PC-3 (cell line): Measurements from ENCODE around the gene LRRC3. TPM values are rescaled to one million over a fixed set of nuclear protein-coding genes. Genes with fewer than 3 reads are reported as not detected.

Experiments used
- ATAC-seq: fragments of 200-7000 bp; cut with Tn5 transposase; 2 replicates; pipeline ENCODE4 v1.9.1; 2020; ENCODE audit warnings: mild to moderate bottlenecking, moderate library complexity
- BruUV-seq: library from RNA; stranded (reverse); fragments of 400-500 nt; replicated peaks from 2 replicates; lab custom pipeline; 2021; lab: Mats Ljungman, UMichigan
- CTCF ChIA-PET: fragments of 300-600 bp; sonication (Branson Sonifier 250); formaldehyde crosslinking; loops from one replicate; lab custom pipeline; 2022; ENCODE audit warnings: antibody characterized with exemption; lab: Charles Lee
- POLR2A ChIA-PET: fragments of 300-600 bp; sonication (Branson Sonifier 250); formaldehyde crosslinking; loops from one replicate; lab custom pipeline; 2022; ENCODE audit warnings: antibody characterized with exemption; ENCODE audit not compliant: unreplicated experiment; lab: Charles Lee
- DNase-seq: peaks from one replicate; pipeline ENCODE4 v3.0.0-alpha.2; 2015
- H2AFZ ChIP-seq: fragments of 300-600 bp; sonication (generic); 2 replicates; pipeline ENCODE4 v1.6.0; 2016; ENCODE audit warnings: antibody characterized with exemption, low read length
- H3F3A ChIP-seq: fragments of 300-600 bp; sonication (generic); one replicate; pipeline ENCODE4 v1.6.0; 2017; ENCODE audit warnings: antibody characterized with exemption, low read length, control low read depth, mild to moderate bottlenecking; ENCODE audit not compliant: unreplicated experiment
- H3K27ac ChIP-seq: fragments of 300-600 bp; sonication (generic); 2 replicates; pipeline ENCODE4 v1.5.1; 2016; ENCODE audit warnings: mild to moderate bottlenecking, low read length
- H3K27me3 ChIP-seq: fragments of 300-600 bp; sonication (generic); 2 replicates; pipeline ENCODE4 v1.6.1; 2016; ENCODE audit warnings: low read length, mixed read lengths
- H3K36me3 ChIP-seq: fragments of 300-600 bp; sonication (generic); 2 replicates; pipeline ENCODE4 v1.6.1; 2016; ENCODE audit warnings: low read depth, mixed run types, low read length, mixed read lengths
- H3K4me1 ChIP-seq: fragments of 300-600 bp; sonication (generic); 2 replicates; pipeline ENCODE4 v1.5.1; 2016; ENCODE audit warnings: low read length; ENCODE audit not compliant: insufficient read depth
- H3K4me2 ChIP-seq: fragments of 300-600 bp; sonication (generic); 2 replicates; pipeline ENCODE4 v1.6.0; 2016; ENCODE audit warnings: low read length
- H3K4me3 ChIP-seq: fragments of 300-600 bp; sonication (generic); 2 replicates; pipeline ENCODE4 v1.5.1; 2016; ENCODE audit warnings: mild to moderate bottlenecking, low read length, mixed read lengths
- H3K79me2 ChIP-seq: fragments of 300-600 bp; sonication (generic); 2 replicates; pipeline ENCODE4 v1.6.1; 2017; ENCODE audit warnings: low read length, mixed read lengths
- H3K9ac ChIP-seq: fragments of 300-600 bp; sonication (generic); 2 replicates; pipeline ENCODE4 v1.6.0; 2016; ENCODE audit warnings: mild to moderate bottlenecking, low read length
- H3K9me2 ChIP-seq: fragments of 300-600 bp; sonication (generic); replicated peaks from 2 replicates; pipeline ENCODE4 v1.6.1; 2016; ENCODE audit warnings: mixed run types, low read length, mixed read lengths
- H3K9me3 ChIP-seq: fragments of 300-600 bp; sonication (generic); 2 replicates; pipeline ENCODE4 v1.6.1; 2016; ENCODE audit warnings: low read length, mixed read lengths
- H4K20me1 ChIP-seq: fragments of 300-600 bp; sonication (generic); 2 replicates; pipeline ENCODE4 v1.6.1; 2016; ENCODE audit warnings: low read length, mixed read lengths
- EZH2 ChIP-seq: fragments of 300-600 bp; sonication (generic); IDR thresholded peaks from one replicate; pipeline ENCODE4 v1.6.1; 2017; ENCODE audit warnings: antibody characterized with exemption, mild to moderate bottlenecking, low read length; ENCODE audit not compliant: unreplicated experiment
- EZH2phosphoT487 ChIP-seq: fragments of 300-600 bp; sonication (generic); IDR thresholded peaks from 2 replicates; pipeline ENCODE4 v1.6.1; 2018; ENCODE audit warnings: mild to moderate bottlenecking, antibody characterized with exemption, low read length, borderline replicate concordance
- intact Hi-C: fragments of 100-400 bp; cut with micrococcal nuclease; formaldehyde crosslinking; loops from 2 replicates; pipeline ENCODE4 v1.9.0; 2023
- total RNA-seq: library from RNA; depleted of rRNA; stranded (reverse); fragments of >200 nt; gene quantifications from 2 replicates; pipeline ENCODE4 v1.2.3, GENCODE V29; 2014
- TF ChIP-seq, protein P1 (sequence below): fragments of 300-600 bp; sonication (generic); conservative IDR thresholded peaks from 2 replicates; pipeline ENCODE4 v1.5.1; 2017; ENCODE audit warnings: antibody characterized with exemption, low read depth, mild to moderate bottlenecking, low read length

The LRRC3 gene
- total RNA-seq, 1 experiment from 2014 or later: 3.1 TPM

- no peak overlapping the region for H2AFZ ChIP-seq
- intact Hi-C loops: no loop called here
- no peak overlapping the region for H3K9ac ChIP-seq
- no peak overlapping the region for H3K27ac ChIP-seq
- no peaks in the 10 kb centered on the region for H3K36me3 ChIP-seq
- no peaks in the 10 kb centered on the region for H3K27me3 ChIP-seq
- CTCF ChIA-PET: no interaction called here
- H4K20me1 ChIP-seq: no peaks in the 10 kb centered on the region
- H3K79me2 ChIP-seq: no peaks in the 10 kb centered on the region
- BruUV-seq: no TSS peak
- no peak overlapping the region for H3K4me2 ChIP-seq
- H3K4me3 ChIP-seq: no peak overlapping the region
- DNase-seq (no peak), ATAC-seq (no peak)
- TF ChIP-seq, protein P1, sequence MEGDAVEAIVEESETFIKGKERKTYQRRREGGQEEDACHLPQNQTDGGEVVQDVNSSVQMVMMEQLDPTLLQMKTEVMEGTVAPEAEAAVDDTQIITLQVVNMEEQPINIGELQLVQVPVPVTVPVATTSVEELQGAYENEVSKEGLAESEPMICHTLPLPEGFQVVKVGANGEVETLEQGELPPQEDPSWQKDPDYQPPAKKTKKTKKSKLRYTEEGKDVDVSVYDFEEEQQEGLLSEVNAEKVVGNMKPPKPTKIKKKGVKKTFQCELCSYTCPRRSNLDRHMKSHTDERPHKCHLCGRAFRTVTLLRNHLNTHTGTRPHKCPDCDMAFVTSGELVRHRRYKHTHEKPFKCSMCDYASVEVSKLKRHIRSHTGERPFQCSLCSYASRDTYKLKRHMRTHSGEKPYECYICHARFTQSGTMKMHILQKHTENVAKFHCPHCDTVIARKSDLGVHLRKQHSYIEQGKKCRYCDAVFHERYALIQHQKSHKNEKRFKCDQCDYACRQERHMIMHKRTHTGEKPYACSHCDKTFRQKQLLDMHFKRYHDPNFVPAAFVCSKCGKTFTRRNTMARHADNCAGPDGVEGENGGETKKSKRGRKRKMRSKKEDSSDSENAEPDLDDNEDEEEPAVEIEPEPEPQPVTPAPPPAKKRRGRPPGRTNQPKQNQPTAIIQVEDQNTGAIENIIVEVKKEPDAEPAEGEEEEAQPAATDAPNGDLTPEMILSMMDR: no peak
- TF ChIP-seq EZH2phosphoT487 (no peak), EZH2 (no peak)
- H3K4me1 ChIP-seq: no peaks in the 10 kb centered on the region
- no peaks in the 10 kb centered on the region for H3F3A ChIP-seq
- POLR2A ChIA-PET: no interaction called here
- H3K9me3 ChIP-seq: no peaks in the 10 kb centered on the region
- H3K9me2 ChIP-seq: no peaks in the 10 kb centered on the region
These were observed 13.6 kb upstream of the LRRC3 start for GRCh38 chr21:44441581-44442265.

DNA sequence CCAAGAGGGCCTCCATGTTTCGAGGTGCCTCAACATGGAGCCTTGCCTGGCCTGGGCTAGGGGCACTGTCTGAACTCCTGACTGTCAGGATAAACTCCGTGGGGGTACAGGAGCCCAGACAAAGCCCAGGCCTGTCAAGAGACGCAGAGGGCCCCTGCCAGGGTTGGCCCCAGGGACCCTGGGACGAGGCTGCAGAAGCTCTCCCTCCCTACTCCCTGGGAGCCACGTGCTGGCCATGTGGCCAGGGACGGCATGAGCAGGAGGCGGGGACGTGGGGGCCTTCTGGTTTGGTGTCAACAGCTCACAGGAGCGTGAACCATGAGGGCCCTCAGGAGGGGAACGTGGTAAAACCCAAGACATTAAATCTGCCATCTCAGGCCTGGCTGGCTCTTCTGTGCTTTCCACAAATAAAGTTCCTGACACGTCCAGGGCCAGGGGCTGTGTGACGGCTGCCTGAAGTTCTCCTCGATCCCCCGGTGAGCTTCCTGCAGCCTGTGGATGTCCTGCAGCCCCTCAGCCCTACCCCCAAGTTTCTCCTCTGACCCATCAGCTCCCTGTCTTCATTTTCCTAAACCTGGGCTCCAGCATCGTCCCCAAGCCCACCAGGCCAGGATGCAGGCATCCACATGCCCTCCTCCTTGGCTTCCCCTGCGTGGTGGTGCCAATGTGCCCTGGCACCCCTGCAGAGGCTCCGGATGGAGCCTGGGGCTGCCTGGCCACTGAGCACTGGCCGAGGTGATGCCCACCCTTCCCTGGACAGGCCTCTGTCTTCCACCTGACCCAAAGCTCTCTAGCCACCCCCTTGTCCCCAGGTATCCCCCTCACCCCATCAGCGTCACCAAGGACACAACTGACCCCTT lies 12.8 kb upstream of the LRRC3 start:
- TF ChIP-seq EZH2phosphoT487 (no peak), EZH2 (no peak)
- TF ChIP-seq, protein P1: no peak
- ChIA-PET CTCF (no interaction called here), POLR2A (no interaction called here)
- BruUV-seq: no TSS peak
- Histone ChIP-seq H3K9me3 (no peaks in the 10 kb centered on the region), H3K79me2 (no peaks in the 10 kb centered on the region), H3K4me3 (no peak overlapping the region), H3K4me1 (no peaks in the 10 kb centered on the region), H3K27me3 (no peaks in the 10 kb centered on the region), H3K27ac (no peak overlapping the region), H3K9me2 (no peaks in the 10 kb centered on the region), H3F3A (no peaks in the 10 kb centered on the region), H3K4me2 (no peak overlapping the region), H4K20me1 (no peaks in the 10 kb centered on the region), H3K9ac (no peak overlapping the region), H3K36me3 (no peaks in the 10 kb centered on the region), H2AFZ (no peak overlapping the region)
- ATAC-seq: no peak
- intact Hi-C loops: no loop called here
- no peak for DNase-seq
